Testis (tissue), 3 donors: ENCODE data around the gene STX1A. TPM values are rescaled to one million over a fixed set of nuclear protein-coding genes. Genes with fewer than 3 reads are reported as not detected.
A peak's percentile ranks its signal among the peaks of the same experiment; 100 is the strongest.

Source experiments
- DNase-seq: peaks from one replicate; pipeline ENCODE4 v3.0.0-alpha.2; 2019
- H3K27ac ChIP-seq, 2 donors: fragments of 200-600 bp; sonication (generic); one replicate each; pipeline ENCODE4 v1.5.1; 2019
- H3K27me3 ChIP-seq: fragments of 200-600 bp; sonication (generic); one replicate; pipeline ENCODE4 v1.5.1; 2019
- H3K36me3 ChIP-seq: fragments of 200-600 bp; sonication (generic); one replicate; pipeline ENCODE4 v1.5.1; 2017; ENCODE audit warnings: low read depth; ENCODE audit errors: missing control alignments
- H3K4me1 ChIP-seq: fragments of 200-600 bp; sonication (generic); one replicate; pipeline ENCODE4 v1.5.1; 2019
- H3K4me3 ChIP-seq, 2 donors: fragments of 200-600 bp; sonication (generic); one replicate each; pipeline ENCODE4 v1.5.1; 2017 to 2019
- H3K9me3 ChIP-seq: fragments of 200-600 bp; sonication (generic); one replicate; pipeline ENCODE4 v1.5.1; 2017
- POLR2A ChIP-seq: fragments of 450-650 bp; IDR thresholded peaks from one replicate; pipeline ENCODE4 v1.6.1; 2017; ENCODE audit warnings: antibody characterized with exemption, mild to moderate bottlenecking, moderate library complexity
- WGBS, 2 donors: methylation state at CpG; one replicate each; pipeline ENCODE4 v1.1.5; 2018; 5-methylcytosine and 5-hydroxymethylcytosine counted together
- intact Hi-C: fragments of 100-400 bp; cut with DNase I; formaldehyde crosslinking; loops from one replicate; pipeline ENCODE4 v1.15.1; 2023; ENCODE audit warnings: low total_unique reads
- polyA plus RNA-seq: library from polyadenylated mRNA; stranded (reverse); fragments of 350-450 nt; fragmentation: Illumina TruSeq; extraction: RNeasy Lipid Tissue Mini Kit (QIAGEN cat#74804); gene quantifications from one replicate; pipeline ENCODE4 v1.2.3, GENCODE V29; 2014; ENCODE audit warnings: low read depth, low replicate concordance; ENCODE audit not compliant: insufficient read depth
- total RNA-seq, 2 donors: library from RNA; depleted of rRNA; stranded (reverse); fragments of >200 nt; gene quantifications; one replicate each; pipeline ENCODE4 v1.2.3, GENCODE V29; 2016
- TF ChIP-seq, protein P1 (sequence below), 3 experiments: fragments of 450-650 bp in 2 of 3; fragments of 200-600 bp in 1 of 3; sonication (generic) in 1 of 3; IDR thresholded peaks; one replicate each; pipeline ENCODE4 v1.5.1; 2016 to 2019; ENCODE audit warnings: antibody characterized with exemption in 3 of 3, mild to moderate bottlenecking in 2 of 3, moderate library complexity in 1 of 3

STX1A gene
- total and polyA plus RNA-seq, 3 donors from 2014 or later = 13.2 to 28.2 (median 24.7) TPM

DNA sequence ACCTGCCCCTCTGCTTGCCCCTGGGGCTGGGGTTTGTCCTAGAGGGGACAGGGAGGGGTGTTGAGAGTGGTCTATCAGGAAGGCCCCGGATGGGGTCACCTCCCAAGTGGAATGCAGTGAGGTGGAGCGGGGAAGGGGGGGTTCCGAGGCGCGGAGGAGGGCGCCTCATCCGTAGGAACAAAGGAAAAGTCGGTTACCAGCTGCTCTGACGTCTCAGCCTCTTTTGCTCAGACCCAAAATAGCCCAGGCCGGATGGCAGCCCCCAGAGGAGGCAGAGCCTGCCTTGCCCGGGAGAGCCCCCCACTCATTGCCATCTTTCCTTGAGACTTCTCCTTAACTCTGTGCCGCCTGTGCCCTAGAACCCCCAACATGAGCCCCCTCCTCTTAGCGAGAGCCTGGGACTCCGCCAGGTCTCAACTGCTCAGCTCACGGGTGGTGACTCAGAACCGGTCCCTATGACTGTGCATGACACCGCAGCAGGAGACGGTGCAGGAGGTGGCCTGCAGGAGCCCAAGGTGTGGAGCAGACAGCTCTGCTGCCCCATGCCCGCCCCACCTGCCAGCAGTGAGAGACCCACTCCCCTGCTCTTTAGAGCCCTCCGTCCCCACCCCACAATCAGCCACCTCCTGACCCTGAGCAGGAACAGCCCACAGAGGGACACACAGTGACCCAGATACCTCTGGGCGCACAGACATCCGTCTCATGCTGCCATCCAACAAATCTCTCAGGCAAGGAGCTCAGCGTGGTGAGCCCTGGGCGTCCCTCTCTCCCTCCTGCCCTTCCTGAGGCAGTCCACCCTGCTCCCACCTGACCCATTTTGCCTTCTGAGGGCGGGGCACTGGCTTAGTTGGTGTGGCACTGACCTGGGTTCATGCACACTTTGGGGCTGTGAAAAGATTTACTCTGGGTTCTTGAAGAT, 13.1 kb downstream of the STX1A start:
- H3K36me3 ChIP-seq = no peaks in the 10 kb centered on the region

DNA sequence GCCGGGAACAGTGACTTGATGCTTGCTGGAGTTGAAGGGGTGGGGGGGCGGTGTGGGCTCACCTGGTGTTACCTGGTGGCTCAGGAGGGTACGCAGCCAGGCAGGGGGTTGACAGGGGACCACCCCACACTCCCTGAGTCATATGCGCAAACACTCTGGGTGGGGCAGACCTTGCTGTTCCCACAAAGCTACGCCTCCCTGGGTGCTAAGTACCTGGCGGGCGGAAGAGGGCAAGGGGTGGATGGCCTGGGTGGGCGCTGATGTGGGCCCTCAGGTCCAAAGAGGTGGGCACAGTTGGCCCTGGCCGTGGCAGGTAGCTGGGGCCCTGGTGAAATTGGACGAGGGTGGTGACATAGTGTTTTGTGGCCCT, 13.9 kb downstream of the STX1A start:
- H3K4me3 ChIP-seq = no peak overlapping the region
- intact Hi-C loops = no loop called here
- TF ChIP-seq POLR2A = no peak
- TF ChIP-seq, protein P1, sequence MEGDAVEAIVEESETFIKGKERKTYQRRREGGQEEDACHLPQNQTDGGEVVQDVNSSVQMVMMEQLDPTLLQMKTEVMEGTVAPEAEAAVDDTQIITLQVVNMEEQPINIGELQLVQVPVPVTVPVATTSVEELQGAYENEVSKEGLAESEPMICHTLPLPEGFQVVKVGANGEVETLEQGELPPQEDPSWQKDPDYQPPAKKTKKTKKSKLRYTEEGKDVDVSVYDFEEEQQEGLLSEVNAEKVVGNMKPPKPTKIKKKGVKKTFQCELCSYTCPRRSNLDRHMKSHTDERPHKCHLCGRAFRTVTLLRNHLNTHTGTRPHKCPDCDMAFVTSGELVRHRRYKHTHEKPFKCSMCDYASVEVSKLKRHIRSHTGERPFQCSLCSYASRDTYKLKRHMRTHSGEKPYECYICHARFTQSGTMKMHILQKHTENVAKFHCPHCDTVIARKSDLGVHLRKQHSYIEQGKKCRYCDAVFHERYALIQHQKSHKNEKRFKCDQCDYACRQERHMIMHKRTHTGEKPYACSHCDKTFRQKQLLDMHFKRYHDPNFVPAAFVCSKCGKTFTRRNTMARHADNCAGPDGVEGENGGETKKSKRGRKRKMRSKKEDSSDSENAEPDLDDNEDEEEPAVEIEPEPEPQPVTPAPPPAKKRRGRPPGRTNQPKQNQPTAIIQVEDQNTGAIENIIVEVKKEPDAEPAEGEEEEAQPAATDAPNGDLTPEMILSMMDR (IDR thresholded peaks at IDR 0.05) = no peak
- no peaks in the 10 kb centered on the region for H3K27me3 ChIP-seq
- H3K9me3 ChIP-seq = no peaks in the 10 kb centered on the region
- H3K27ac ChIP-seq = no peak overlapping the region
- 88 to 92% methylated on average over 9 to 10 of the region's 10 CpGs for WGBS, 2 donors
- peaks cover 10% of the 10 kb centered on the region for H3K4me1 ChIP-seq
- DNase-seq = no peak
- H3K36me3 ChIP-seq = no peaks in the 10 kb centered on the region

More for the DNA sequence above, 13.1 kb downstream of the STX1A start:
- H3K27me3 ChIP-seq = no peaks in the 10 kb centered on the region
- H3K27ac ChIP-seq = no peak overlapping the region
- no peak overlapping the region for H3K4me3 ChIP-seq
- H3K9me3 ChIP-seq = no peaks in the 10 kb centered on the region
- intact Hi-C loops = no loop called here
- TF ChIP-seq POLR2A = no peak
- TF ChIP-seq, protein P1 (IDR thresholded peaks at IDR 0.05) = no peak
- H3K4me1 ChIP-seq = peaks cover 10% of the 10 kb centered on the region
- DNase-seq = no peak
- 79 to 88% methylated on average over 14 to 25 of the region's 25 CpGs for WGBS, 2 donors

DNA sequence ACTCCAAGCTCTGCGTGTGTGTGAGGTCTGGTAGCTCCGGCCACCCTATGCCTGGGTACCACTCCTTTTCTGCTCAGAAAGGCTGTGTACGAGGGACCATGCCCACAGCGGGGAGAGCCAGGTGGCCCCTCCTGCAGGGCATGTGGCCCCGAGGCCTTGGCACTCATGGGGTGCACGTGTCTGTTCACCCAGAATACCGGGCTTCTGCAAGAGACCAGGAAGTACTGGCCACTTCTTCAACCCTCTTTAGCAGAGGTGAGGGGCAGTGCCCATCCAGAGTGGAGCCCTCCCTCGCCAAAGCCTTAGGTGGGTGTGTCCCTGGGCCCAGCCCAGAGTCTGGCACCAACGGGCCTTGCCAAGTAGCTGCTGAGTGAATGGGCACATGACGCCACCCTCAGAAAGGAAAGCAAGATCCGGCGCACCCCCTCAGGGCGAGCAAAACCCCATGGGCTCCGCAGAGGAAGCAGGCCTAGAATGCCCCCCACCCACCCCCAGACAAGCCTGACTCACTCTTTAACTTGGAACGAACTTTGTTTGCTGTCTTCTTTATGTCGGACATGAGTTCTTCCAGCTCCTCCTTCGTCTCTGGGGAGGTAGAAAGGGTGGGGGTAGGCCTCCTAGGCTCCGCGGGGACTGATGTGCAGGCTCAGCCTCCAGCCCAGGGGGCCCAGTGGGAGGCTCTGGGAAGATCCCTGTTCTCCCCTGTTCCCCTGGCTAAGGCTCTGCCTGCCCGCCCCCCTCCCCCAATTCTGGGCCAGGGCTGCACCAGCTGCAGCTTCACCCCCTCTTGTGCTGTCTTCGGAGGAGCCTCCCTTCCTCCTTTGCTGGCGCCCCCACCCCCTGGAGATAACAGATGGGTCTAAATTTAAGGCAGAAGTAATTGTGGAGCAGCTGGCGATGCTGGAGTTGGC, 14.6 kb downstream of the STX1A start:
- DNase-seq = no peak
- TF ChIP-seq POLR2A = no peak
- TF ChIP-seq, protein P1 (IDR thresholded peaks at IDR 0.05) = no peak
- no peaks in the 10 kb centered on the region for H3K36me3 ChIP-seq

DNA sequence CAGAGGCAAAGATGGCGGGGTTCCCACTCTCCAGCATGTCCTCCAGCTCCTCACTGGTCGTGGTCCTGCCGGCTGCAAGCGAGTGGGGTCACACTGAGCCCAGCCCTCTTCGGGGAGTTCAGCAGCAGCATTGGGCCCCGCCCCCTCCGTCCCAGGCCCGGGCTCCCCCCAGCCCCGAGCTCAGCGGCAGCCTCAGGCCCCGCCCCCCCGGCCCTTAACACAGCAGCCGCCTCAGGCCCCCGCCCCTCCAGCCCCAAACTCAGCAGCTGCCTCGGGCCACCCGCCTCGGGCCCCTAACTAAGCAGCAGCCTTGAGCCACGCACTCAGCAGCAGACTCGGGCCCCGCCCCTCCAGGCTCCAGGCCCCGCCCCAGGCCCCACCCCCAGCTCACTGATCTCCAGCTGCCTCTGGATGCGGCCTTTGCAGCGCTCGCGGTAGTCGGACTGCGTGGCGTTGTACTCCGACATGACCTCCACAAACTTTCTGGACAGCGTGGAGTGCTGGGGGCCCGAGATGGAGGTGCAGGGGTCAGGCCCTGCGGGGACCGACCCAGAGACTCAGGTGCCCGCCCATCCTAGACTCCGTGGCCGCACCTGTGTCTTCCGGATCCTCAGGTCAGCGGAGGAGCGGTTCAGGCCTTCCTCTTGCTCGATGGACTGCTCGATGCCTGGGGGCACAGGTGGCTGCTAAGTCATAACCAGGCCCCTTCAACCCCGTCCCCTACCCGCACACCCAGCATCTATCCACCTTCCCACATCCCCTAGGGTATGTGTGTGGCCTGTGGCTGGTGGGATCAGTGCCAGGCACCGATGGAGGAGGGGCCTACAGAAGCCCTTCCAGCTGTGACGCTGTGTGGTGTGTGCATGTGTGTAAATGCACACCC, 15.5 kb downstream of the STX1A start:
- peak; percentile 77 for DNase-seq
- 31 to 43% methylated on average over 6 to 37 of the region's 45 CpGs for WGBS, 2 donors
- H3K4me1 ChIP-seq = peaks cover 10% of the 10 kb centered on the region
- H3K27me3 ChIP-seq = no peaks in the 10 kb centered on the region
- intact Hi-C loops = no loop called here
- H3K9me3 ChIP-seq = no peaks in the 10 kb centered on the region
- H3K36me3 ChIP-seq = no peaks in the 10 kb centered on the region
- TF ChIP-seq, protein P1 (IDR thresholded peaks at IDR 0.05) = no peak
- TF ChIP-seq POLR2A = no peak
- peak overlapping the region; percentile 1 to 43 for H3K4me3 ChIP-seq
- peak overlapping the region in 1 of 2 donors; percentile 8 for H3K27ac ChIP-seq

More for the DNA sequence above, 14.6 kb downstream of the STX1A start:
- intact Hi-C loops = no loop called here
- no peak overlapping the region for H3K27ac ChIP-seq
- H3K4me1 ChIP-seq = peaks cover 10% of the 10 kb centered on the region
- H3K4me3 ChIP-seq = no peak overlapping the region
- 79 to 82% methylated on average over 12 to 23 of the region's 23 CpGs for WGBS, 2 donors
- no peaks in the 10 kb centered on the region for H3K27me3 ChIP-seq
- H3K9me3 ChIP-seq = no peaks in the 10 kb centered on the region
